Progenitor cell of endocrine pancreas (in vitro differentiated cells): ENCODE data around the gene PXT1. TPM values are rescaled to one million over a fixed set of nuclear protein-coding genes. Genes with fewer than 3 reads are reported as not detected.

Source experiments
- DNase-seq: peaks from one replicate; pipeline ENCODE4 v3.0.0; 2021; ENCODE audit warnings: low spot score; ENCODE audit not compliant: unreplicated experiment
- H3K27ac Mint-ChIP-seq: 2 replicates; pipeline ENCODE4 v1.8.0; 2021; ENCODE audit warnings: mild to moderate bottlenecking, moderate library complexity, mixed read lengths
- H3K27me3 Mint-ChIP-seq: 2 replicates; pipeline ENCODE4 v1.8.0; 2021; ENCODE audit warnings: mixed read lengths
- H3K36me3 Mint-ChIP-seq: 2 replicates; pipeline ENCODE4 v1.8.0; 2022; ENCODE audit warnings: mixed read lengths; ENCODE audit not compliant: insufficient read depth
- H3K4me1 Mint-ChIP-seq: 2 replicates; pipeline ENCODE4 v1.8.0; 2021; ENCODE audit warnings: low read depth, mixed read lengths
- H3K4me3 Mint-ChIP-seq: 2 replicates; pipeline ENCODE4 v1.8.0; 2021; ENCODE audit warnings: low read depth, mild to moderate bottlenecking, moderate library complexity, mixed read lengths
- H3K9me3 Mint-ChIP-seq: 2 replicates; pipeline ENCODE4 v1.8.0; 2021; ENCODE audit warnings: low read depth, mixed read lengths
- CTCF ChIP-seq: fragments of 200-600 bp; sonication (generic); IDR thresholded peaks from one replicate; pipeline ENCODE4 v1.5.0; 2021; ENCODE audit warnings: antibody characterized with exemption, mild to moderate bottlenecking; ENCODE audit not compliant: unreplicated experiment
- total RNA-seq: library from RNA; stranded (reverse); gene quantifications from 2 replicates; pipeline ENCODE4 v1.2.1, GENCODE V29; 2021

The PXT1 gene
- total RNA-seq, 1 donor from 2014 or later = not detected

DNA sequence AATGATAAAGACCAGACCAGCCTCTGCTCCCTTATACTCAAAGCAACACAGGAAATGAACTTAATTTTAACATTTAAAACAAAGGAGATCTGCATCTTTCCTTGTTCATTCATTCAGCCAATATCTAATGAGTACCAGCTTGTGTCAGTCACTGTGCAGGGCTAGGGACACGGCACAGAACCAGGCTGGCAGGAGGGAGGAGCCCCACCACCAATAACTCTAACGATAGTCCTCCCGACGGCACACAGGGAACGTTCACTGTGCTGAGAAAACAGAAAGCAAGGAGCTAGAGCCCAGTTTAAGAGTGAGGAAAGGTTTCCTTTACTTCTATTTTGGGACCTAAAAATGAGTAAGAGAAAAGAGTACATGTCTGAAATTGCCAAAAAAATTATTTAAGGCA, 65.1 kb downstream of the PXT1 start:
- H3K4me3 Mint-ChIP-seq = no peak overlapping the region
- H3K4me1 Mint-ChIP-seq = no peaks in the 10 kb centered on the region
- no peak for DNase-seq
- no peak for TF ChIP-seq CTCF
- no peaks in the 10 kb centered on the region for H3K36me3 Mint-ChIP-seq
- peaks cover 22% of the 10 kb centered on the region for H3K27me3 Mint-ChIP-seq
- no peaks in the 10 kb centered on the region for H3K9me3 Mint-ChIP-seq
- no peak overlapping the region for H3K27ac Mint-ChIP-seq

- no peak overlapping the region for H3K4me3 Mint-ChIP-seq
- no peak for DNase-seq
- no peaks in the 10 kb centered on the region for H3K9me3 Mint-ChIP-seq
- H3K27me3 Mint-ChIP-seq = peaks cover 28% of the 10 kb centered on the region
- TF ChIP-seq CTCF = no peak
- no peaks in the 10 kb centered on the region for H3K36me3 Mint-ChIP-seq
- H3K4me1 Mint-ChIP-seq = no peaks in the 10 kb centered on the region
- no peak overlapping the region for H3K27ac Mint-ChIP-seq
These were observed 65.9 kb downstream of the PXT1 start for GRCh38 chr6:36376742-36377141.

DNA sequence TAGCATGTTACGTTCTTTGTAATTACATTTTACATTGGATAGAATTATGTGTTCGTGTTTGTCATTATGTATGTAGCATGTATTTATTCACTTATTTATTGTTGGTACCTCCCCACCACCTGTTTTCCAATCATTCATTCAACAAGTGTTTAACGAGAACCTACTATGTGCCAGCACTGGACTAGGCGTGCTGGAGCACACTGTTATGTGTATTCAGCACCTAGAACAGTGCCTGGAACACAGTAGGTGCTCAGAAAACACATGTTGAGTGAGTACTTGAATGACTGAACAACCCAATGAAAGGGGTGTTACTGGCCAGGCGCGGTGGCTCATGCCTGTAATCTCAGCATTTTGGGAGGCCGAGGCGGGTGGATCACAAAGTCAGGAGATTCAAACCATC, 66.5 kb downstream of the PXT1 start:
- Mint-ChIP-seq H3K36me3 (no peaks in the 10 kb centered on the region), H3K27me3 (peaks cover 28% of the 10 kb centered on the region), H3K27ac (no peak overlapping the region), H3K4me1 (no peaks in the 10 kb centered on the region), H3K4me3 (no peak overlapping the region), H3K9me3 (no peaks in the 10 kb centered on the region)
- DNase-seq = no peak
- no peak for TF ChIP-seq CTCF

DNA sequence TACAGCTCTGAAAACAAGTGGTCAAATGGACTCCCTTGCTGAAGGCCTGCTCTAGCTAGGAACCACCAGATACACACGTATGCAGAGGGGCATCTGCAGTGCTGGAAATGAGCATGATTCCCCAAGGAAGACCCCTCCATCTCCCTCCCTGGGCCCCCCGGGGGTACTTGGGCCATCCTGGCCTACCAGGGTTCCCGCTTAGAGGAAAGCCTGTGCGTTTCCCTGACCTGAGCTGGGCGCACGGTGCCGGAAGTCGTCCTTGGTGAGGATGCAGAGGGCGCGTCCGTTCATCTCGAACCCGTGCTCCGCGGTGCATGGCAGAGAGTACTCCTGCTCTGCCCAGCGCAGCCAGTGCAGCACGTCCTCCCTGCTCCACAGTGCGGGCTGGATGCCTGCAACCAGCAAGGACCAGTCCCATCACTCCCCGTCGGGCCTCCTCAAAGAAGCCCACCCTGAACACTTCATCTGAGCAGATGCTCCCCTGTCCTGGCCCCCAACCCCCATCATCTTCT, 67.0 kb downstream of the PXT1 start:
- Mint-ChIP-seq H3K4me3 (no peak overlapping the region), H3K36me3 (no peaks in the 10 kb centered on the region), H3K4me1 (no peaks in the 10 kb centered on the region), H3K27me3 (peaks cover 28% of the 10 kb centered on the region), H3K27ac (no peak overlapping the region), H3K9me3 (no peaks in the 10 kb centered on the region)
- no peak for TF ChIP-seq CTCF
- DNase-seq = no peak

DNA sequence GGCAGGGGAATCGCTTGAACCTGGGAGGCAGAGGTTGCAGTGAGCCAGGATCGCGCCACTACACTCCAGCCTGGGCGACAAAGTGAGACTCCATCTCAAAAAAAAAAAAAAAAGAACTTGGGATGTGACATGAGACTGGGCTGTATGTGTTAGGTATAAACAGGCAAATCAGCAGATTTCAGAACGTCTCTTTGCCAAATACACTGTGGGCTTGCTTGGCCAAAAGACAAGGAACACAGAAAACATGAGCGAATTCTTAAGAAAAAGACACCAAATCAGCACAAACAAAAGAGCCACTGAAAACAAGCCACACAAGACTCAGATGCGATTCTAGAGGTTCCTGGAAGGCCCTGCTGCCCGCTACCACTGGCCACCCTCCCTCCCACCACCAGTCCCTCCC, 67.7 kb downstream of the PXT1 start:
- no peaks in the 10 kb centered on the region for H3K36me3 Mint-ChIP-seq
- peaks cover 28% of the 10 kb centered on the region for H3K27me3 Mint-ChIP-seq
- no peak for DNase-seq
- TF ChIP-seq CTCF = no peak
- H3K4me1 Mint-ChIP-seq = no peaks in the 10 kb centered on the region
- H3K27ac Mint-ChIP-seq = no peak overlapping the region
- no peaks in the 10 kb centered on the region for H3K9me3 Mint-ChIP-seq
- H3K4me3 Mint-ChIP-seq = no peak overlapping the region
